GM19438 (cell line): Measurements from ENCODE around the gene SLC22A23.

ENCODE experiments used
- ATAC-seq: cut with Tn5 transposase; IDR thresholded peaks from one replicate; pipeline ENCODE4 v1.9.1; 2021; ENCODE audit warnings: low read depth; ENCODE audit not compliant: unreplicated experiment

Gene SLC22A23

GRCh38 chr6:3456898-3457709 is at the start of gene SLC22A23:
TSS of gene SLC22A23 (minus strand) at chr6:3457050. CDS start at chr6:3456559, 491 bp downstream.
- peak; percentile 63 for ATAC-seq

GRCh38 chr6:3506200-3506599 is 49.4 kb upstream of the SLC22A23 start:
- no peak for ATAC-seq

GRCh38 chr6:3504938-3505805 is 48.3 kb upstream of the SLC22A23 start:
- ATAC-seq: no peak

GRCh38 chr6:3504354-3504753 is 47.5 kb upstream of the SLC22A23 start:
- no peak for ATAC-seq

- ATAC-seq: no peak
Observed at GRCh38 chr6:3501826-3502500, 45.1 kb upstream of the SLC22A23 start.

GRCh38 chr6:3500262-3501014 is 43.6 kb upstream of the SLC22A23 start:
- no peak for ATAC-seq

- ATAC-seq: no peak
Observed at GRCh38 chr6:3499603-3500002, 42.8 kb upstream of the SLC22A23 start.

GRCh38 chr6:3496395-3496794 is 39.5 kb upstream of the SLC22A23 start:
- no peak for ATAC-seq

- no peak for ATAC-seq
Observed at GRCh38 chr6:3494391-3495100, 37.7 kb upstream of the SLC22A23 start.

GRCh38 chr6:3490625-3490980 is 33.8 kb upstream of the SLC22A23 start:
- ATAC-seq: no peak

GRCh38 chr6:3489961-3490624 is 33.2 kb upstream of the SLC22A23 start:
- no peak for ATAC-seq

GRCh38 chr6:3489027-3489757 is 32.3 kb upstream of the SLC22A23 start:
- ATAC-seq: no peak

GRCh38 chr6:3484946-3485345 is 28.1 kb upstream of the SLC22A23 start:
- ATAC-seq: no peak

GRCh38 chr6:3484192-3484591 is 27.3 kb upstream of the SLC22A23 start:
- no peak for ATAC-seq

- no peak for ATAC-seq
Observed at GRCh38 chr6:3483675-3484074, 26.8 kb upstream of the SLC22A23 start.

GRCh38 chr6:3482869-3483268 is 26.0 kb upstream of the SLC22A23 start:
- no peak for ATAC-seq

- no peak for ATAC-seq
Observed at GRCh38 chr6:3481640-3482039, 24.8 kb upstream of the SLC22A23 start.

- no peak for ATAC-seq
Observed at GRCh38 chr6:3480009-3480408, 23.2 kb upstream of the SLC22A23 start.

- ATAC-seq: no peak
Observed at GRCh38 chr6:3473773-3474172, 16.9 kb upstream of the SLC22A23 start.
